Mucosa of descending colon (tissue), 3 donors: ENCODE results near the gene AQP10. TPM values are rescaled to one million over a fixed set of nuclear protein-coding genes. Genes with fewer than 3 reads are reported as not detected.
"Not testable (repeated sequence)": the region's sequence is repeated elsewhere in the genome, so short reads cannot be mapped to it uniquely, and the experiment has no call there.

Experiments used
- ATAC-seq: fragments of 200-7000 bp; cut with Tn5 transposase; one replicate; pipeline ENCODE4 v1.9.1; 2020; ENCODE audit warnings: mild to moderate bottlenecking, moderate library complexity
- DNase-seq, 3 donors: peaks; one replicate each; pipeline ENCODE4 v3.0.0-alpha.2; 2020
- H3K36me3 ChIP-seq: fragments of 200-600 bp; one replicate; pipeline ENCODE4 v1.8.0; 2021; ENCODE audit warnings: low read depth, mild to moderate bottlenecking
- H3K4me1 ChIP-seq: fragments of 200-600 bp; one replicate; pipeline ENCODE4 v1.8.0; 2021; ENCODE audit warnings: low read depth, mild to moderate bottlenecking
- H3K4me3 ChIP-seq: fragments of 200-600 bp; one replicate; pipeline ENCODE4 v1.8.0; 2021; ENCODE audit warnings: mild to moderate bottlenecking
- H3K9me3 ChIP-seq: fragments of 200-600 bp; one replicate; pipeline ENCODE4 v1.8.0; 2021; ENCODE audit warnings: mild to moderate bottlenecking
- intact Hi-C, 2 donors: fragments of 100-400 bp; cut with DNase I in 1 of 2; cut with micrococcal nuclease in 1 of 2; formaldehyde crosslinking; loops; one replicate each; pipeline versions ENCODE4 v1.11.0 to v1.11.1; 2022; cut with DNase I, micrococcal nuclease
- total RNA-seq, 3 donors: library from RNA; stranded (reverse); fragmentation: NEBNext Ultra II Directional in 2 of 3; extraction: Animal tissue kit (Norgen Biotek cat#: 25700) in 2 of 3; gene quantifications; one replicate each; pipeline versions ENCODE4 v1.2.1 to v1.2.4, GENCODE V29; 2021 to 2023
- TF ChIP-seq, protein P1 (sequence below): fragments of 200-600 bp; IDR thresholded peaks from one replicate; pipeline ENCODE4 v1.8.0; 2022; ENCODE audit warnings: antibody characterized with exemption, mild to moderate bottlenecking
- donor health status: DM: no; HTN: no; CAD: no; lungs with moderate emphysema.
- donor health status: DM: no; HTN: no; CAD: no.
- donor health status: DM: no; HTN: yes; CAD: no.

The AQP10 gene
- total RNA-seq, 3 donors from 2014 or later: not detected

DNA sequence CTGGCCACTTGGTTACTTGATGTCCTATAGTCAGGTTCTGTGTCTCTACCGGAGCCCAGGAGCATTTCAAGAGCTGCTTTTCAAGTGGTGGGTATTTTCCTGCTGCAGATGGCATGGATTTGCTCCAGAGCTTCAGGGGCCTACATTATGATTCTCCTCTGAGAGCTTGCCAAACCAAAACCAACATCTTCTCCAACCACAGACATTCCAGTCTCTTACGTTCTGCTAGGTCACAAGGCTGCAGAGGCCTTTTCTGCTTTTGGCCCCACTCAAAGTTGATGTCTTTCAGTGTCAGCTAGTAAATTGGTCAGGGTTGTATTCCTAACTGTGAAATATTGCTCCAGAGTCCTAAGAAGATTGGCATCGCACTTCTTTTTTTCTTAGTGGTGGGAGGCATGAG is 14.7 kb upstream of the AQP10 start:
- DNase-seq: no peak
- no peak for ATAC-seq
- Histone ChIP-seq H3K4me3 (no peak overlapping the region), H3K36me3 (no peaks in the 10 kb centered on the region), H3K9me3 (no peaks in the 10 kb centered on the region), H3K4me1 (no peaks in the 10 kb centered on the region)
- TF ChIP-seq, protein P1, sequence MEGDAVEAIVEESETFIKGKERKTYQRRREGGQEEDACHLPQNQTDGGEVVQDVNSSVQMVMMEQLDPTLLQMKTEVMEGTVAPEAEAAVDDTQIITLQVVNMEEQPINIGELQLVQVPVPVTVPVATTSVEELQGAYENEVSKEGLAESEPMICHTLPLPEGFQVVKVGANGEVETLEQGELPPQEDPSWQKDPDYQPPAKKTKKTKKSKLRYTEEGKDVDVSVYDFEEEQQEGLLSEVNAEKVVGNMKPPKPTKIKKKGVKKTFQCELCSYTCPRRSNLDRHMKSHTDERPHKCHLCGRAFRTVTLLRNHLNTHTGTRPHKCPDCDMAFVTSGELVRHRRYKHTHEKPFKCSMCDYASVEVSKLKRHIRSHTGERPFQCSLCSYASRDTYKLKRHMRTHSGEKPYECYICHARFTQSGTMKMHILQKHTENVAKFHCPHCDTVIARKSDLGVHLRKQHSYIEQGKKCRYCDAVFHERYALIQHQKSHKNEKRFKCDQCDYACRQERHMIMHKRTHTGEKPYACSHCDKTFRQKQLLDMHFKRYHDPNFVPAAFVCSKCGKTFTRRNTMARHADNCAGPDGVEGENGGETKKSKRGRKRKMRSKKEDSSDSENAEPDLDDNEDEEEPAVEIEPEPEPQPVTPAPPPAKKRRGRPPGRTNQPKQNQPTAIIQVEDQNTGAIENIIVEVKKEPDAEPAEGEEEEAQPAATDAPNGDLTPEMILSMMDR: no peak
- intact Hi-C loops: no loop called here

DNA sequence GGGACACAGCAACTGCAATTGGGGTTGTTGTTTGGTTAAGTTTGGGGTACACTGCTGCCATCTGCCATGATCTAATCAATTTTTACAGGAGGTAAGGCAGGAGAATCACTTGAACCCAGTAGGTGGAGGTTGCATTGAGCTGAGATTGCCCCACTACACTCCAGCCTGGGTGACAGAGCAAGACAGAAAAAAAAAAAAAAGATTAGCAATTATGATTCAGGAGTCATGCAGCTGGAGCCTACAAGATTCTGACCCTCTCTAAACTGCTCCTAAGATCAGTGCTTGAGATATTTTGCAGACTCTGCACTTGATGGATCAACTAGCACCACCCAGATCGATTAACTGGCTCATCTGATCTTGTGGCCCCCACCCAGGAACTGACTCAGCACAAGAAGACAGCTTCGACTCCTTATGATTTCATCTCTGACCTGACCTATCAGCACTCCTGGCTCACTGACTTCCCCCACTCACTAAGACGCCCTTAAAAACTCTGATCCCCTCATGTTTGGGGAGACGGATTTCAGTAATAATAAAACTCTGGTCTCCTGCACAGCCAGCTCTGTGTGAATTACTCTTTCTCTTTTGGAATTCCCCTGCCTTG is 13.1 kb upstream of the AQP10 start:
- intact Hi-C loops, ATAC-seq, H3K4me3 ChIP-seq, H3K36me3 ChIP-seq, DNase-seq, H3K9me3 ChIP-seq, H3K4me1 ChIP-seq: not testable (repeated sequence)

DNA sequence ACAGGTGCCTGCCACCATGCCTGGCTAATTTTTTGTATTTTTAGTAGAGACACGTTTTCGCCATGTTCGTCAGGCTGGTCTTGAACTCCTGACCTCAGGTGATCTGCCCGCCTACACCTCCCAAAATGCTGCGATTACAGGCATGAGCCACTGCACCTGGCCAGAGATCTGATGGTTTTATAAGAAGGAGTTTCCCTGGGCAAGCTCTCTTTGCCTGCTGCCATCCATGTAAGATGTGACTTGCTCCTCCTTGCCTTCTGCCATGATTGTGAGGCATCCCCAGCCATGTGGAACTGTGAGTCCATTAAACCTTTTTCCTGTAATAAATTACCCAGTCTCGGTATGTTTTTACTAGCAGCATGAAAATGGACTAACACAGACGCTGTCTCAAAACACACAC is 11.8 kb upstream of the AQP10 start:
- intact Hi-C loops, ATAC-seq, H3K4me1 ChIP-seq, H3K36me3 ChIP-seq, H3K9me3 ChIP-seq, DNase-seq, H3K4me3 ChIP-seq: not testable (repeated sequence)

DNA sequence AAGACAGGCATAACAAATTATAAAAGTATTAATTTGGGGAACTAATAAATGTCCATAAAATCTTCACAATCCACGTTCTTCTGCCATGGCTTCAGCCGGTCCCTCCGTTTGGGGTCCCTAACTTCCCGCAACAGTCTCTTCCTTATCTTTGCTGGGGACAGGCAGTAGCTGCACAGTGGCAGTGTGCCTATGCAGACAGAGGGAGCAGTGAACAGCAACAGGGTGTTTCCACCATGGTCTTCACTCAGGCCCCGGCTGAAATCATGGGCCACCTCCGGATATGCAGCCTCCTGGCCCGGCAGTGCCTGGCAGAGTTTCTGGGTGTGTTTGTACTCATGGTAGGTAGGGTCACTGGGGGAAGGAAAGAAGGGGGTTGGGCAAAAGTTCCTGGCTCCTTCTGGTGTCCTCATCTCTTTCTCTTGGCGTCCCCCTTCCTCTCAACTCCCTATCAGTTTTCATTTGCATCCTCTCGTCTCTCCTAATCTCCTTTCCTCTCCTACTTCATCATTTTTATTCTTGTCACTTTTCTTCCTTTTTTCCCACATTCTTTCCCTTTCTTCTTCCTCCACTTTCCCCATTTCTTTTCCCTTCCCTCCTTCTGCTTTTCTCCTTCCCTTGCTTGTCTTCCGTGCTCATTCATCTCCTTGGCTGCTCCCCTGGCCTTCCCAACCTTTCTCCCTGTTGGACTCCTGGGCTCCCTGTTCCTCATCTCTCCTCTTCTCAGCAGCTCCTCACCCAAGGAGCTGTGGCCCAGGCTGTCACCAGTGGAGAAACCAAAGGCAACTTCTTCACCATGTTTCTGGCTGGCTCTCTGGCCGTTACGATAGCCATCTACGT is 8.4 kb upstream of the AQP10 start:
- H3K4me1 ChIP-seq, ATAC-seq, intact Hi-C loops, H3K4me3 ChIP-seq, H3K9me3 ChIP-seq, DNase-seq, H3K36me3 ChIP-seq: not testable (repeated sequence)

DNA sequence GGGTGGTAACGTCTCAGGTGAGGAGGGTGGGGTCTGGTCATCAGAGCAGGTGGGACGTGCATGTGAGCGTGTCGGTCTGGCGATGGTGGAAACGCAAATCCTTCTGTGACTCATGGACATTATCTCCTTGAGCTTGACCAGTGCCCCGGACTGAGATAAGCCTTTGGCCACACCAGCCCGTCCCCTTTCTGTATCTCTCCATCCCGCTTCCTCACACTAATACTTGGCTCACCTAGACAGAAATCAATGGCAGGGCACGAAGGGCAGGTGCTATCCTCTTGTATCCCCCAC is 7.9 kb upstream of the AQP10 start:
- DNase-seq: no peak
- H3K4me1 ChIP-seq: no peaks in the 10 kb centered on the region
- intact Hi-C loops: no loop called here
- H3K4me3 ChIP-seq: no peak overlapping the region
- H3K36me3 ChIP-seq: no peaks in the 10 kb centered on the region
- TF ChIP-seq, protein P1: no peak
- peaks cover 7% of the 10 kb centered on the region for H3K9me3 ChIP-seq
- ATAC-seq: no peak

DNA sequence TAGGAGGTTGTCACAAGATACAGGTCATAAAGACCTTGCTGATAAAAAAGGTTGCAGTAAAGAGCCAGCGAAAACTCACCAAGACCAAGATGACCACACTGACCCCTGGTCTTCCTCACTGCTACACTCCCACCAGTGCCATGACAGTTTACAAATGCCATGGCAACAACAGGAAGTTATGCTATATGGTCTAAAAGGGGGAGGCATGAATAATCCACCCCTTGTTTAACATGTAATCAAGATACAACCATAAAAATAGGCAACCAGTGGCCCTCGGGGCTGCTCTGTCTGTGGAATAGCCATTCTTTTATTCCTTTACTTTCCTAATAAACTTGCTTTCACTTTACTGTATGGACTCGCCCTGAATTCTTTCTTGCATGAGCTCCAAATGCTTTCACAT is 6.7 kb upstream of the AQP10 start:
- H3K9me3 ChIP-seq, intact Hi-C loops, H3K36me3 ChIP-seq, H3K4me1 ChIP-seq, DNase-seq, ATAC-seq, H3K4me3 ChIP-seq: not testable (repeated sequence)

DNA sequence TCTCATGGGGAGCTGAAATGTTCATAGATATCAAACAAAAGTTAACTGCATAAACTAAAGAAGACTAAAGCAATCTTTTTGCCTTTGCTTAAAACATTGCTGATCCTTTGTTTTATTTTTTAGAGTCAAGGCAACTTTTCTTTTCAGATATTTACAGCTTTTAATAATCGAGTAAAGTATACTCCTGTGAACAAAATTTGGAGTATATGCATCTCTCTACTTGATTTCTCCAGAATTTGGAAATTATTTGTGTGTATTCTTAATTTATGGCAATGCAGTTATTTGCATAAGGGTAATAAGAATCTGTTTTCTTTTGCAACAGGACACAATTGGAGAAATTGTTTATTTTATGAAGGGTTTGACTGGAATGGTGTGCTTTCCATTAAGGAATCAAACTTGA is 4.2 kb upstream of the AQP10 start:
- intact Hi-C loops: no loop called here
- Histone ChIP-seq H3K4me1 (no peaks in the 10 kb centered on the region), H3K36me3 (no peaks in the 10 kb centered on the region), H3K9me3 (peaks cover 7% of the 10 kb centered on the region), H3K4me3 (no peak overlapping the region)
- TF ChIP-seq, protein P1: no peak
- ATAC-seq (no peak), DNase-seq (no peak)
